OCI-LY3 (cell line): ENCODE data around the gene MKNK2.
"Not testable (repeated sequence)": the region's sequence is repeated elsewhere in the genome, so short reads cannot be mapped to it uniquely, and the experiment has no call there.

ENCODE experiments used
- EZH2phosphoT487 ChIP-seq: fragments of 200-600 bp; shearing (Covaris generic); IDR thresholded peaks from 2 replicates; pipeline ENCODE4 v1.6.1; 2018; ENCODE audit warnings: antibody characterized with exemption, mixed run types, low read depth
- TF ChIP-seq, protein P1 (sequence below): fragments of 200-600, 300-600 bp; sonication (generic); IDR thresholded peaks from 2 replicates; pipeline ENCODE4 v1.5.1; 2014; ENCODE audit warnings: antibody characterized with exemption, low read length, low read depth

DNA sequence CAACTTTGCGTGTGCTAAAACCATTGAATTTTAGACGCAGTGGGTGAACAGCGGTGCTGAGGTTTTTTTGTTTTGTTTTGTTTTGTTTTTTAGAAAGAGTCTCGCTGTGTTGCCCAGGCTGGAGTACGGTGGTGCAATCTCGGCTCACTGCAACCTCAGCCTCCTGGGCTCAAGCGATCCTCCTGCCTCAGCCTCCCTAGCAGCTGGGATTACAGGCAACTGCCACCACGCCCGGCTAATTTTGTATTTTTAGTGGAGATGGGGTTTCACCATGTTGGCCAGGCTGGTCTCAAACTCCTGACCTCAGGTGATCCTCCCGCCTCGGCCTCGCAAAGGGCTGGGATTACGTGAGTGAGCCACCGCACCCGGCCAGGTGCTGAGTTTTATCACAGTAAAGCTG lies 16.8 kb downstream of the MKNK2 start:
- TF ChIP-seq, protein P1, sequence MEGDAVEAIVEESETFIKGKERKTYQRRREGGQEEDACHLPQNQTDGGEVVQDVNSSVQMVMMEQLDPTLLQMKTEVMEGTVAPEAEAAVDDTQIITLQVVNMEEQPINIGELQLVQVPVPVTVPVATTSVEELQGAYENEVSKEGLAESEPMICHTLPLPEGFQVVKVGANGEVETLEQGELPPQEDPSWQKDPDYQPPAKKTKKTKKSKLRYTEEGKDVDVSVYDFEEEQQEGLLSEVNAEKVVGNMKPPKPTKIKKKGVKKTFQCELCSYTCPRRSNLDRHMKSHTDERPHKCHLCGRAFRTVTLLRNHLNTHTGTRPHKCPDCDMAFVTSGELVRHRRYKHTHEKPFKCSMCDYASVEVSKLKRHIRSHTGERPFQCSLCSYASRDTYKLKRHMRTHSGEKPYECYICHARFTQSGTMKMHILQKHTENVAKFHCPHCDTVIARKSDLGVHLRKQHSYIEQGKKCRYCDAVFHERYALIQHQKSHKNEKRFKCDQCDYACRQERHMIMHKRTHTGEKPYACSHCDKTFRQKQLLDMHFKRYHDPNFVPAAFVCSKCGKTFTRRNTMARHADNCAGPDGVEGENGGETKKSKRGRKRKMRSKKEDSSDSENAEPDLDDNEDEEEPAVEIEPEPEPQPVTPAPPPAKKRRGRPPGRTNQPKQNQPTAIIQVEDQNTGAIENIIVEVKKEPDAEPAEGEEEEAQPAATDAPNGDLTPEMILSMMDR: not testable (repeated sequence)
- TF ChIP-seq EZH2phosphoT487: not testable (repeated sequence)
